HG03521 (cell line): ENCODE data around the gene PFKM.

Experiments
- ATAC-seq: cut with Tn5 transposase; IDR thresholded peaks from one replicate; pipeline ENCODE4 v1.9.1; 2021; ENCODE audit warnings: mild to moderate bottlenecking, moderate library complexity; ENCODE audit not compliant: unreplicated experiment

The PFKM gene

DNA sequence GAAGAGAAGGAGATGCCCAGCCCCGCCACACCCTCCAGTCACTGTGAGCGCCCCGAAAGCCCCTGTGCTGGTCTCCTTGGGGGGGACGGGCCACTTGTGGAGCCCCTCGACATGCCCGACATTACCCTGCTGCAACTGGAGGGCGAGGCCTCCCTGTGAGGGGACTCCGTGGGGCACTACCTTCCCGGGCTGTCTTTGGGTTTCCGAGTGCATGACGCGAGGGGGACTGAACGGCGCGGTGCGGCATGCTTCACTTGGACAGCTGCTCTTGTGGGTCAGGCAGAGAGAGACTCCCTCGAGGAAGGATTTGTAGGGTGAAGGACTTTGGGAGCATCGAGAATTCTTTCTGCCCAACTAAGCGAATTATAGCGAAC lies 65.4 kb downstream of the PFKM start:
- ATAC-seq = no peak

DNA sequence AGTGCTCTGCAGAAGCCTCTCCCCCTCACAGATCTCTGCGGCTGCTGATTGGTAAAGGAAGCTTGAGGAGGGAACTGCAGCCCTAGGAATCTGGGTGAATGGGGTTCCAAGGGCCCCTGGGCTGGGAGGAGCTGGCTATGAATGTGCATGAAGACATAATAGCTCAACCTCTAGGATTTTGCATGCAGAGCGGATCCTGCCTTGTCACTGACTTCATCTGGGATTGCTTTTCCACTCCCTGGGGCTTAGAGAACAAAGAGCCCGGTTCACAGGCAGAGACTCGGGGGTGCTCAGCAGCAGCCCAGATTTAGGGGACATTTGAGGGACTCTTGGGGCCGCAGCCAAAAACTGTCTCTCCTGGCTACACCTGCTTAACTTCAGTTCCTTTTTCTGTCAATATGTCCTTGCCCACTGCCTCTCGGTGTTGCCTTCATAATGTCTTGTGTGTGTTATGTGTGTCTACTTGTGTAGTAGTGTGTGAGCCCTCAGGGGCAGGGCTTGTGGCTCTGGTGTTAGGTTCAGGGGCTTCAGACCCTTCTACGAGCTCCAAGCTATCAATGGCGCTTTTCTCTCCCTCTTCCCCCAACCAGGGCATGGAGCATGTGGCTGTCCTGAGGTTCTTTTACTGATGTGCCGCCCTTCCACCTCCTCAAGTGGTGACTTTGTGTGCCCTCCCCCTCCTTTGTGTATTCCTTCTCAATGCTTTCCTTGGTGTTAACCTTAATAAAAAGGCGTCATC lies 66.2 kb downstream of the PFKM start:
- ATAC-seq = no peak

GRCh38 chr12:48187916-48188695 lies 68.9 kb downstream of the PFKM start:
- ATAC-seq = no peak

DNA sequence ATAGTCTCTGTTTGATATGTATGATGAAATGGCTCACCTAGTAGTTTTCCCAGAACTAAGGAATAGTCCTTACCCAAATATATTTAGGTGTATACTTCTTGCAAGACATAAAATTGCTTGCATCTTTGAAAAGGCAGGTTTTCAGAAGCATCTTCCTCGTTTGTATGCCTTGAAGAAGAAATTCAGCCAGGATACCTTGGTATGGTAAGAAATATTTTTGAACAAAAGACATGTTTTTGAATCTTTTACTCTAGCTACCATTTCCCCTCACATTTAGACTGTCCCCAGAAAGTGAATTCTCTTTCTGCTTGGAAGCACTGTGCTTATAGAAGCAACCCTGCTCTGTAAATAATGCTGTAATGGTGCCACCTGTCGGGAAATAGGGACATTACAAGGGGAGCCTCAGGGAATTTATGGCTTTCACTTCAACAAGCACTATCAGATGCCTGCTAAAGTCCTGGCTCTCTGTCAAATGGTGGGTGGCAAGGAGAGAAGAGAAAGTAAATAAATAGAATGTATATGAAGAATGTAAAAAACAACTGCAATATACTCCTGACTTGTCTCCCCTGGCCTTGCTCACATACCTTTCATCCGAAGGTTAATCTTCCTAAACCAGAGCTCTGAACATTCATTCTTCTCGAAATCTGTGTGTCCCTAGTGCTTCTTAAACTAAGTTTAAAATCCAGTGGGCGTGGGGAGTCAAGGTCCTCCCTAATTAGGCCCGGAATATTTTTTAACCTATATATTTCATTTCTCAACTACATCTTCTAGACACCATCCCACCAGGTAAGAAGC lies 70.4 kb downstream of the PFKM start:
- ATAC-seq = no peak

- ATAC-seq = no peak
Observed at GRCh38 chr12:48191096-48191495, 71.9 kb downstream of the PFKM start.

DNA sequence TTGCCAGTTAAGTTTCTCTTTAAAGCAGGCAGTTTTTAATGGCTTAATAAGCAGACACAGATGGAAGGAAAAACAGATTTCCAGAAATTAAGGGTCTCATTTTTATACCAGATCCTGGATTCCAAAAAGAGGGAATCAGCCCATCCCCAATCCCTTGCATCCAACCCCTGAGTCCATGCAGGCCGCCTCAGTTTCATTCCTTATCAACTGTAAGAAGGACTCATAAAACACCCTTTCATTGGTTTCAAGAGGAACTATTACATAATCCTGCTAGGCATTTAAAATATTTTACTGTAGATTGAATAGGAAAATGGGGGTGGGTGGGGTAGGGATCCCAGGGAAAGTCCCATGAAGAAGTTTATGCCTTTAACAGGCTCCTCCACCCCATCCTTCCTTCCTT lies 73.7 kb downstream of the PFKM start:
- no peak for ATAC-seq

DNA sequence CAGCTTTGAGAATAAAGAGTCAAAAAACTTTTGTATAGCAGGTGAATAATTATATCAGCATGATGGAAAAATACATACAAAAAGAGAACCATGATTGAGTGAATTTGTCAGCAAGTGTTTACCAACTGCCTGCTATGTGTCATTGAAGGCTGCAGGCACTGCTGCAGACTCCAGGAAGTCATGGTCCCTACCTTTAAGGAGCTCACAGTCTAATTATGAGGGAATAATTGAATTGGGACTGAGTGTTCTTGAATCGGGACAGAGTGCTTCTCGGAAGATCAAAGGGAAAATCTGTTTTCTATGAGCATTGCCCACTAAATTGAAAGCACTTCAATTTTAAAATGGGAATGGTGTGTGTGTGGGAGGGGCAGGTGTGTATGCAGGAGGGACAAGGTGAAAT lies 74.5 kb downstream of the PFKM start:
- no peak for ATAC-seq

DNA sequence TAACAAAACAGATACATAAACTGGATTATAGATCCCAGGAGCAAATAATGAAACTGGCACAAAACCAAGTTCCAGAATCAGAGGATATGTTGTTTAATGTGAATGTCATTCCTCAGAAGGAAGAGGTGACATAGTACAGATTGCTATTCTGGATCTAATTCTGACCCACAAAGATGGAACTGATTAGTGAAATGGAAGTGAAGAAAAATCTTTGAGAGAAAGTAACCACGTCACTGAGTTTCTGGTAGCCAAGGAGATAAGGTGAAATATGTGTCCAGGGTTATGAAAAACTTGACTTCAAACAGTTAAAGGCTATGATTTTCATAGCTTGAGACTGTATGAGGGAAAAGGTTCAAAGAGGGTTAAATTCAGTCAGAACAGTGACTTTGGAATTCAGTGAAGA lies 75.6 kb downstream of the PFKM start:
- no peak for ATAC-seq
